BJ (cell line): ENCODE measurements around the gene DERL2. TPM values are rescaled to one million over a fixed set of nuclear protein-coding genes. Genes with fewer than 3 reads are reported as not detected.

ENCODE experiments used
- CTCF ChIA-PET: fragments of 350-600 bp; formaldehyde crosslinking; extraction: SDS; loops from one replicate; lab custom pipeline; 2021; ENCODE audit warnings: antibody characterized with exemption, inconsistent platforms; lab: Yijun Ruan, JAX
- POLR2A ChIA-PET: fragments of 300-600 bp; sonication (Branson Sonifier 250); formaldehyde crosslinking; extraction: SDS; loops from one replicate; lab custom pipeline; 2021; ENCODE audit warnings: antibody characterized with exemption; lab: Charles Lee
- DNase-seq: peaks from one replicate; pipeline ENCODE4 v3.0.0-alpha.2; 2011; ENCODE audit warnings: low read depth
- H3K27me3 ChIP-seq: 2 replicates; pipeline ENCODE4 v1.6.0; 2011; ENCODE audit warnings: low read length; ENCODE audit not compliant: control insufficient read depth, insufficient read depth
- H3K36me3 ChIP-seq: 2 replicates; pipeline ENCODE4 v1.5.1; 2011; ENCODE audit warnings: low read length; ENCODE audit not compliant: control insufficient read depth, insufficient read depth
- H3K4me3 ChIP-seq: 2 replicates; pipeline ENCODE4 v1.5.1; 2011; ENCODE audit warnings: low read depth, mild to moderate bottlenecking, control low read depth, low read length
- polyA plus RNA-seq: library from polyadenylated mRNA; depleted of rRNA; stranded (reverse); fragments of >200 nt; gene quantifications from 2 replicates; pipeline ENCODE4 v1.2.3, GENCODE V29; 2011
- TF ChIP-seq, protein P1 (sequence below): IDR thresholded peaks from 2 replicates; pipeline ENCODE4 v1.5.1; 2011; ENCODE audit warnings: low read depth, mild to moderate bottlenecking, control low read depth, inconsistent platforms, low read length, moderate library complexity; ENCODE audit not compliant: insufficient read depth

Gene DERL2
- polyA plus RNA-seq, 1 experiment: 69.3 TPM

DNA sequence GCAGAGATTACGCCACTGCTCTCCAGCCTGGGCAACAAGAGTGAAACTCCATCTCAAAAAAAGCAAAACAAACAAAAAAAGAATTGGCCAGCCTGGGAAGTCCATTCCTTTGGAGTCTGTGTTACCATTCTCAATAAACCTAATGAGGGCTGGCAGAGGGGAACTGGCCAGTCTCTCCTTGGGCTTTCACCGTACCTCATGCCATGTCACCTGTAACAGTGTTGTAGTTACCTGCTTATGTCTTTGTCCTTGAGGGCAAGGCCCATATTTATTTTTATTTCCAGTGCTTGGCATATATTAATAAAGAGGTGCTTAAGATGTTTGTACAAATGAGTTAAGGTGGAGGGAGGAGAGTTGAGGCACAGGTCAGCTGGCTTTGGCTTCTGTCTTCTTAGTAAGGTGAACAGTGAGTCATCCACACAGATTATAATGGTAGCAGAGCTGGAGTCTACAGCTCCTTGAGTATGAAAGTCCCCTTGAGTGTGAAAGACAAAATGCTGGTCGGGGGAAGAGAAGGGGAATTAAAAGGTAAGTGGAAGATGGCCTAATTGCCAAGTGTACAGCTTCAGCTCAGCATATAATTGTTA, 55.5 kb downstream of the DERL2 start:
- CTCF ChIA-PET: interaction anchor here (1.0 to 8.2 kb wide), 2 partner anchors 10 to 42 kb away, joined by 3 to 69 read pairs; partner anchors contain the start of gene C1QBP
- no peaks in the 10 kb centered on the region for H3K27me3 ChIP-seq
- H3K4me3 ChIP-seq: no peak overlapping the region
- POLR2A ChIA-PET: no interaction called here
- TF ChIP-seq, protein P1, sequence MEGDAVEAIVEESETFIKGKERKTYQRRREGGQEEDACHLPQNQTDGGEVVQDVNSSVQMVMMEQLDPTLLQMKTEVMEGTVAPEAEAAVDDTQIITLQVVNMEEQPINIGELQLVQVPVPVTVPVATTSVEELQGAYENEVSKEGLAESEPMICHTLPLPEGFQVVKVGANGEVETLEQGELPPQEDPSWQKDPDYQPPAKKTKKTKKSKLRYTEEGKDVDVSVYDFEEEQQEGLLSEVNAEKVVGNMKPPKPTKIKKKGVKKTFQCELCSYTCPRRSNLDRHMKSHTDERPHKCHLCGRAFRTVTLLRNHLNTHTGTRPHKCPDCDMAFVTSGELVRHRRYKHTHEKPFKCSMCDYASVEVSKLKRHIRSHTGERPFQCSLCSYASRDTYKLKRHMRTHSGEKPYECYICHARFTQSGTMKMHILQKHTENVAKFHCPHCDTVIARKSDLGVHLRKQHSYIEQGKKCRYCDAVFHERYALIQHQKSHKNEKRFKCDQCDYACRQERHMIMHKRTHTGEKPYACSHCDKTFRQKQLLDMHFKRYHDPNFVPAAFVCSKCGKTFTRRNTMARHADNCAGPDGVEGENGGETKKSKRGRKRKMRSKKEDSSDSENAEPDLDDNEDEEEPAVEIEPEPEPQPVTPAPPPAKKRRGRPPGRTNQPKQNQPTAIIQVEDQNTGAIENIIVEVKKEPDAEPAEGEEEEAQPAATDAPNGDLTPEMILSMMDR: no peak
- peaks cover 17% of the 10 kb centered on the region for H3K36me3 ChIP-seq
- DNase-seq: no peak

DNA sequence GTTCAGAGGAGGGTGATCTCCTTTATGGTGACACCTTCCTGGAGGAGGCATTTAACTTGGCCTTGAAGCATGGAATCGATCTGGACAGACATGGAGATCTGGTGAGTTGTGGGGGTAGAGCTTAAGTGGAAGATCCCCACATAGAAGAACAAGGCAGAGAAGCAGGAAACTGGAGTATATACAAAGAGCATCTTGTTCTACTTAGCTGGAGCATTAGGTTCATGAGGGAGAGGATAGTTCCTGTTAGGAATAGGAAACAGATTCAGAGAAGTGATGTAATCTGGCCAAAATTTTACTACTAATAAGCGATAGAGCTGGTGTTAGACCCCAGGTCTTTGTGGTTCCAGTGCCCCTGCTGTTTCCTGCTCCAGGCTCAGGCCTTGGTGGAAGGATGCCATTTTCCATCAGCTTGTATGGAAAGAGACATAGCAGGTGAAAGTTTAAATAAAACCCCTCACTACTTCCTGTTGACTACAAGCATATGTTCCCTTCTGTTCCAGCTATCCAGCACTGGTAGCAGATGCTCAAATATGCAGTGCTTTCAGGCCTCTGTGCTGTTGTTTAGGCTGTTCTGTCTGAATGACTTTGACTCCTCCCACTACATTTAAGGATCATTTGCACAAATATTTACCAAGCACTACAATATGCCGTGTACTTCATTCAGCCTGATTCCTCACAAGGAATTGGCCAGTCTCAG, 56.6 kb downstream of the DERL2 start:
- ChIA-PET CTCF (interaction anchor here (8.2 kb wide), 1 partner anchor 11 kb away, joined by 69 read pairs; the partner anchor contains the start of gene C1QBP), POLR2A (no interaction called here)
- H3K27me3 ChIP-seq: no peaks in the 10 kb centered on the region
- TF ChIP-seq, protein P1: no peak
- H3K4me3 ChIP-seq: no peak overlapping the region
- DNase-seq: no peak
- H3K36me3 ChIP-seq: peaks cover 14% of the 10 kb centered on the region

DNA sequence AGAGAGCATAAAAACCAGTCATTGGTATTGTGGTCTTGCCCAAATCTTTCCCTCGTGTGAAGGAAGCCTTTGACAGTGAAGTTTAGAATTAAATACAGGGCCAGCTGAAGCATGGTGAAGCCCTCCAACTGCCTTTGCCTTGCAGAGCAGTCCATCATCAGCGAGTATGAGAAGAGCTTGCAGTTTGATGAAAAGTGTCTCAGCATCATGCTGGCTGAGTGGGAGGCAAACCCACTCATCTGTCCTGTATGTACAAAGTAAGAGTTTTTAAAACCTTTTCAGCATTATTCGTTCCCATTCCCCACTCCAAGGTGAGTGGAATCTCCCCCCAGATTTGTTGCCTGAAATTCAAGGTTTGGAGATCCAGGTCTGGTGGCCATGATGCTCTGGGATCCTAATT, 60.2 kb downstream of the DERL2 start:
- Histone ChIP-seq H3K27me3 (no peaks in the 10 kb centered on the region), H3K4me3 (no peak overlapping the region), H3K36me3 (peaks cover 4% of the 10 kb centered on the region)
- DNase-seq: no peak
- CTCF ChIA-PET: interaction anchor here (3.7 kb wide), 1 partner anchor 13 kb away, joined by 22 read pairs; the partner anchor contains the start of gene C1QBP
- TF ChIP-seq, protein P1: no peak
- POLR2A ChIA-PET: no interaction called here

DNA sequence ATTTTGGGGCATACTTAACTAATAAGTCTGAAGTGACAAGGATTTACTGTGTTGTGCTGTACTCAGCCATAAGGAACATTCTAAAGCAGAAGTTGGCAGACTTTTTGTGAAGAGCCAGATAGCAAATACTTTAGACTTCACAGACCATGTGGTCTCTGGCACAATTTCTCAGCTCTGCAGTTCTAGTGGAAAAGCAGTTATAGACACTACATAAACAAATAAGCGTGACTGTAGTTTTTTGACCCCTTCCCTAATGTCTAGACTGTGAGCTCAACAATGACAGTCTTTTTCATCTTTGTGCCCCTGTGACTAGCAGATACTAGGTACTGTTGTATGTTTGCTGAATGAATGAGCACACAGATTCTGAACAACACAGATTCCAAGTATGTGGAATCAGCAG, 61.1 kb downstream of the DERL2 start:
- no peak for DNase-seq
- TF ChIP-seq, protein P1: no peak
- ChIA-PET CTCF (interaction anchor here (1.3 to 3.7 kb wide), 2 partner anchors 8 to 14 kb away, joined by 4 to 22 read pairs; partner anchors contain the start of gene C1QBP), POLR2A (no interaction called here)
- peaks cover 4% of the 10 kb centered on the region for H3K36me3 ChIP-seq
- no peaks in the 10 kb centered on the region for H3K27me3 ChIP-seq
- H3K4me3 ChIP-seq: no peak overlapping the region

DNA sequence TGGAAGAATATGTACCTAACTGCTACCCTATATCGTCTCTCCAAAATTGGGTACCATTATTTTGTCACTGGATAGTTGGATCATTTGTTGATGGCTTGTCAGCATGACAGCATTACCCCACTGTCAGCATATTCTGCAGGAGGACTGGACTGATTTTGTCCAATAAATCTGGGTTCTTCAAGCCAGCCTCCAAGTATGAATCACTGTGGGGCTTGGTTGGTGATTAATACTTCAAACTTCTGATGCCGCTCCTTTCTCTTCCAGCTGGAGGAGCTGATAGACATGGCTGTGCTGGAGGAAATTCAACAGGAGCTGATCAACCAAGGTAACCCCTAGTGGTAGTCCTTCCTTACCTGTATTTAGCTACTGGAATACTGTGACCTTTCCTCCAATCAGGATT, 63.5 kb downstream of the DERL2 start:
- DNase-seq: no peak
- ChIA-PET CTCF (interaction anchor here (0.8 to 3.7 kb wide), 3 partner anchors 9 to 16 kb away, joined by 3 to 22 read pairs (median 4); partner anchors contain the start of gene C1QBP), POLR2A (interaction anchor here (1.0 kb wide), 1 partner anchor 14 kb away, joined by 4 read pairs; no protein-coding TSS in a partner anchor)
- TF ChIP-seq, protein P1: peak; percentile 23; the same call in 1 of the 2 replicates
- H3K4me3 ChIP-seq: no peak overlapping the region
- peaks cover 4% of the 10 kb centered on the region for H3K36me3 ChIP-seq
- H3K27me3 ChIP-seq: no peaks in the 10 kb centered on the region
